Left lung (tissue), 10 donors: ENCODE data around the gene FGF14. TPM values are rescaled to one million over a fixed set of nuclear protein-coding genes. Genes with fewer than 3 reads are reported as not detected.

Experiments
- ATAC-seq: fragments of 200-7000 bp; cut with Tn5 transposase; one replicate; pipeline ENCODE4 v1.9.1; 2020; ENCODE audit warnings: moderate library complexity
- DNase-seq, 4 donors: peaks; one replicate each; pipeline ENCODE4 v3.0.0-alpha.2; 2013 to 2020
- H3K27ac ChIP-seq, 2 donors: fragments of 200-600 bp; sonication (generic) in 1 of 2; one replicate each; pipeline versions ENCODE4 v1.5.0 to v1.8.0; 2020 to 2021
- H3K27me3 ChIP-seq, 2 donors: fragments of 200-600 bp; sonication (generic) in 1 of 2; one replicate each; pipeline versions ENCODE4 v1.5.0 to v1.8.0; 2020 to 2021
- H3K36me3 ChIP-seq, 2 donors: fragments of 200-600 bp; sonication (generic) in 1 of 2; one replicate each; pipeline versions ENCODE4 v1.5.0 to v1.8.0; 2020 to 2021
- H3K4me1 ChIP-seq, 2 donors: fragments of 200-600 bp; one replicate each; pipeline ENCODE4 v1.8.0; 2021
- H3K4me3 ChIP-seq, 2 donors: fragments of 200-600 bp; sonication (generic) in 1 of 2; one replicate each; pipeline versions ENCODE4 v1.5.0 to v1.8.0; 2020 to 2021; ENCODE audit warnings: mild to moderate bottlenecking in 1 of 2
- H3K9me3 ChIP-seq, 2 donors: fragments of 200-600 bp; sonication (generic) in 1 of 2; one replicate each; pipeline versions ENCODE4 v1.5.0 to v1.8.0; 2020 to 2021
- intact Hi-C, 2 donors: fragments of 100-400 bp; cut with DNase I; formaldehyde crosslinking; loops; one replicate each; pipeline versions ENCODE4 v1.11.2 to v1.14.2; 2022
- polyA plus RNA-seq, 6 donors: library from polyadenylated mRNA; unstranded; fragments of 120-200 nt; gene quantifications; one replicate each; pipeline ENCODE4 v1.2.1, GENCODE V29; 2013; ENCODE audit not compliant: insufficient read length in 6 of 6
- total RNA-seq, 2 donors: library from RNA; stranded (reverse); fragmentation: NEBNext Ultra II Directional; extraction: Animal tissue kit (Norgen Biotek cat#: 25700); gene quantifications; one replicate each; pipeline ENCODE4 v1.2.1, GENCODE V29; 2021
- TF ChIP-seq, protein P1 (sequence below), 2 donors: fragments of 200-600 bp; sonication (generic) in 1 of 2; IDR thresholded peaks; one replicate each; pipeline versions ENCODE4 v1.5.0 to v1.8.0; 2021; ENCODE audit warnings: antibody characterized with exemption in 2 of 2
- donor health status: DM: no; HTN: yes; CAD: no.
- donor health status: DM: no; HTN: no; CAD: no.

FGF14 gene
- total and polyA plus RNA-seq, 8 donors = 0.45 to 3.4 (median 0.78) TPM

DNA sequence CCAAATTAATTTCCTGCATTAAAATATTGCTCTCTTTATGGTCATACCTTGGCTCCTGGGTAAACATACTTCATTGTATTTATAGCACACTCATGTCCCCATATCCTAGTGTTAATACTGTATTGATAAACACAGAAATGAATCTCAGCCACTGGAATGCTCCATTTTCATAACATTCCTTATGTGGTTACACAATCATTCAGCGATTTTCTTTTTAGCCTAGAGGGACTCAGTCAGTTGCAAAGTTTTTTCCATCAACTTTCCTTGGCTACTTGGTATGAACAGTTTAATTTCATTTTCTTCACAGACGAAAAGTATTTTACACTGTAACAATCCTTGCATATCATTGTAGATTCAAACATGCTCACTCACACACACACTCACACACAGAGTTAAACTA, 471.5 kb downstream of the FGF14 start:
- H3K36me3 ChIP-seq = no peaks in the 10 kb centered on the region
- H3K4me1 ChIP-seq = no peaks in the 10 kb centered on the region
- no peak overlapping the region for H3K27ac ChIP-seq
- ATAC-seq = no peak
- no peak for DNase-seq
- no peaks in the 10 kb centered on the region for H3K9me3 ChIP-seq
- no peak overlapping the region for H3K4me3 ChIP-seq
- intact Hi-C loops = no loop called here
- TF ChIP-seq, protein P1, sequence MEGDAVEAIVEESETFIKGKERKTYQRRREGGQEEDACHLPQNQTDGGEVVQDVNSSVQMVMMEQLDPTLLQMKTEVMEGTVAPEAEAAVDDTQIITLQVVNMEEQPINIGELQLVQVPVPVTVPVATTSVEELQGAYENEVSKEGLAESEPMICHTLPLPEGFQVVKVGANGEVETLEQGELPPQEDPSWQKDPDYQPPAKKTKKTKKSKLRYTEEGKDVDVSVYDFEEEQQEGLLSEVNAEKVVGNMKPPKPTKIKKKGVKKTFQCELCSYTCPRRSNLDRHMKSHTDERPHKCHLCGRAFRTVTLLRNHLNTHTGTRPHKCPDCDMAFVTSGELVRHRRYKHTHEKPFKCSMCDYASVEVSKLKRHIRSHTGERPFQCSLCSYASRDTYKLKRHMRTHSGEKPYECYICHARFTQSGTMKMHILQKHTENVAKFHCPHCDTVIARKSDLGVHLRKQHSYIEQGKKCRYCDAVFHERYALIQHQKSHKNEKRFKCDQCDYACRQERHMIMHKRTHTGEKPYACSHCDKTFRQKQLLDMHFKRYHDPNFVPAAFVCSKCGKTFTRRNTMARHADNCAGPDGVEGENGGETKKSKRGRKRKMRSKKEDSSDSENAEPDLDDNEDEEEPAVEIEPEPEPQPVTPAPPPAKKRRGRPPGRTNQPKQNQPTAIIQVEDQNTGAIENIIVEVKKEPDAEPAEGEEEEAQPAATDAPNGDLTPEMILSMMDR (IDR thresholded peaks at IDR 0.05) = no peak
- no peaks in the 10 kb centered on the region for H3K27me3 ChIP-seq

DNA sequence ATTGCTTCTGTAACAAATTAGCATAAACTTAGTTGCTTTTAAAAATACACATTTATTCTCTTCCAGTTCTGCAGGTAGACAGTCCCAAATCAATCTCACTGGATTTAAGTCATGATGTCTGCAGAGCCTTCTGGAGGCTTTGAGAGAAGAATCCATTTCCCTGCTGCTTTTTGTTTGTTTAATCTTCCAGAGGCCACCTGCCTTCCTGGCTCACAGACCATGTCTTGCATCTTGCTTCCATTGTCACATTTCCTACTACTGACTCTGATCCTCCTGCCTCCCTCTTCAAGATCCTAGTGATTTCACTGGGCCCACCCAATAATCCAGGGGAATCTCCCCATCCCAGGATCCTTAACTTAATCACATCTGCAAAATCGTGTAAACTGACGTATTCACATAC, 476.1 kb downstream of the FGF14 start:
- Histone ChIP-seq H3K27ac (no peak overlapping the region), H3K4me1 (no peaks in the 10 kb centered on the region), H3K9me3 (no peaks in the 10 kb centered on the region), H3K4me3 (no peak overlapping the region), H3K27me3 (peaks cover 0 to 20% of the 10 kb centered on the region in 2 donors), H3K36me3 (no peaks in the 10 kb centered on the region)
- intact Hi-C loops = no loop called here
- no peak for DNase-seq
- no peak for ATAC-seq
- TF ChIP-seq, protein P1 (IDR thresholded peaks at IDR 0.05) = no peak

DNA sequence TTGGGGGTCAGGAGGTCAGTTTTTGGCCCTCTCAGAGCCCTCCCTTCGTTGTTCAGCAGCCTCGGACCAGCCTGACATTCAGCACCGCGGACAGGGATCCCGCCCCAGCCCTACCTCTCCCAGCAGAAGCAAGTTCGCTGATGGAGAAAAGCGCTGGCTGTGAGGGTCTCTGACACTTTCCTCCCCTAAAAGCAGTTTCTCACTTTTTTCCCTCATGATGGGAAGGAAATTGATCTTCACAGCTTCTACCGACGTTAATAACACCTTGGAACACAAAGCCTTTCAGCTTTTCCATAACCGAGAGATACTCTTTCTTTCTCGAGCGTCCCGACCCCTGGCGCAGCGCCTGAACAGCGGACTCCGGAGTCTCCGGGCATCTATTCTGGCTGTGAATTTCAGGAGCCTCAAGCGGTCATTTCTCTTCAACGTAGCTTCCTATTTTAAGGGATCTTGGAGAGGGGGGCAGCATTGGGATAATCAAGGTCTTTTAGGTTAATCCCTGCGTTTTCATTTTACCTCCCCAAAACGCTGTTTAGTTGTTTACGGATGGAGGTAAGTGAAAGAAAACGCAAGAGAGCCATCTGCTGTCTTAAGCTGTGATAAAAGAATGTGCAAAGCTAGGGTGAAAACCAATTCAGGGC, 482.2 kb downstream of the FGF14 start:
- intact Hi-C loops = no loop called here
- Histone ChIP-seq H3K27ac (no peak overlapping the region), H3K9me3 (no peaks in the 10 kb centered on the region), H3K36me3 (no peaks in the 10 kb centered on the region), H3K27me3 (peaks cover 54 to 81% of the 10 kb centered on the region in 2 donors), H3K4me1 (peaks cover 0 to 4% of the 10 kb centered on the region in 2 donors), H3K4me3 (no peak overlapping the region)
- peak in 2 of 4 donors; percentile 30 to 31 for DNase-seq
- ATAC-seq = peak; percentile 57
- TF ChIP-seq, protein P1 (IDR thresholded peaks at IDR 0.05) = no peak

DNA sequence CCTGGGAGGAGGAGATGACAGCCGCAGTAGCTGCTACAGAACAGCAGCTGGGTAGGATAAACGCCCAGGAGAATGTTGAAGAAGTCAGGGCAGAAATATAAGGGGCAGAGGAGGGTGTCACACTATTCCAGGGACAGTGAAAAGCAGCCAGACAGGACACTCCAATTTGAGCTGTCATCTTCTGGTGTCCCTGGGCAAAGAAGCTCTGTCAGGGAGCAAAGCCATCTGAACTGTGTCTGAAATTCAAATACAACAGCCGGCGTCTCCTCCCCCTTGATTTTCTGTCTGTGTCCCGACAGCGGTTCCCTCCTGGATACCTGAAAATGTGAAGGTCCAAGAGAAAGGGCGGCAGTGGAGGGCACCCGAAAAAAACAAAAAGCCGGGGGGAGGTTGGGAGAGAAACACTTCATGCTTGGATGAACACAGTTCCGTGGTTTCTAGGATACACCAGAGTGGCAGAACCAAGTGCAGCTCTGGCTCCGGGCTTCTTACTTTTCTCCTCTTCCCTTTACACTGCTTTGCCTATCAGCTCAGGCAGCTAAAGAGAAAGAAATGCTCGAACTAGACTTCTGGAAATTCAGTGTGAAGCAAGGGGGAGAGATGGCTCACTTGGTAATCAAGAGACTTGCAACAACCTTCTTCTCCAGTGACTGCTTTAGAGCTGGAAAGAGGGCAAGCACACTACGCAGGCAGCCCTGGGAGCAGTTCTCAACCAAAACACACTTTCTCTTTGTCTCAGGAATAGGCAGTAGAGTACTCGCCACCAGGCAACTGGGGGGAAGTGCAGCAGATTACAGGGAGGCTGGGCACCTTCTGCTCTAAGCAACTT, 483.8 kb downstream of the FGF14 start:
- Histone ChIP-seq H3K36me3 (no peaks in the 10 kb centered on the region), H3K4me3 (no peak overlapping the region), H3K9me3 (no peaks in the 10 kb centered on the region), H3K27me3 (peaks cover 59 to 85% of the 10 kb centered on the region in 2 donors), H3K4me1 (peaks cover 0 to 4% of the 10 kb centered on the region in 2 donors), H3K27ac (no peak overlapping the region)
- ATAC-seq = no peak
- intact Hi-C loops = no loop called here
- no peak for DNase-seq
- TF ChIP-seq, protein P1 (IDR thresholded peaks at IDR 0.05) = no peak

DNA sequence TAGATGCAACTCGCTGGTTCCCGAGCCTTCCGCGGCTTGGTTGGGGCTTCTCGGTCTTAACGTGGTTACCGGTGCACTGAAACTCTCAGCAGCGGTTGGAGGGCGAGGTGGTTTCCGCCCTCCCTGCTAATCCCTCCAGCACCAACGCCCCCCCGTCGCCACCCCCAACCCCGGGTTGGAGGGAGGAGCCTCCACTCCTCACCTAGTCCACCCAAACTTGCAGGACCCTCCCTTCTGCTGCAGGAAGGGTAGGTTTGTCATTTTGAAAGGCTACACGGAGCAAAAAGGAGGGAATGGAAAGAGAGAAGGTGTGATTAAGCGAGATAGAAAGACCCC, 484.4 kb downstream of the FGF14 start:
- DNase-seq (peak in 1 of 4 donors; percentile 62), ATAC-seq (no peak)
- Histone ChIP-seq H3K27ac (no peak overlapping the region), H3K4me3 (no peak overlapping the region), H3K36me3 (no peaks in the 10 kb centered on the region), H3K27me3 (peaks cover 59 to 80% of the 10 kb centered on the region in 2 donors), H3K9me3 (no peaks in the 10 kb centered on the region), H3K4me1 (peaks cover 0 to 4% of the 10 kb centered on the region in 2 donors)
- intact Hi-C loops = no loop called here
- TF ChIP-seq, protein P1 (IDR thresholded peaks at IDR 0.05) = no peak
